Rectal smooth muscle tissue (tissue), 1 donor: ENCODE data around the gene PRR16.

ENCODE experiments used
- H3K27ac ChIP-seq: one replicate; pipeline ENCODE4 v1.7.0; 2013; ENCODE audit warnings: low read depth, low read length, inconsistent platforms
- H3K27me3 ChIP-seq: one replicate; pipeline ENCODE4 v1.7.0; 2013; ENCODE audit warnings: low read length; ENCODE audit not compliant: control insufficient read depth, insufficient read depth
- H3K36me3 ChIP-seq: one replicate; pipeline ENCODE4 v1.7.0; 2013; ENCODE audit warnings: low read length; ENCODE audit not compliant: control insufficient read depth, insufficient read depth
- H3K4me1 ChIP-seq: one replicate; pipeline ENCODE4 v1.7.0; 2013; ENCODE audit warnings: low read length; ENCODE audit not compliant: control insufficient read depth, insufficient read depth
- H3K4me3 ChIP-seq: one replicate; pipeline ENCODE4 v1.7.0; 2013; ENCODE audit warnings: low read length
- H3K9ac ChIP-seq: one replicate; pipeline ENCODE4 v1.7.0; 2013; ENCODE audit warnings: low read length

The PRR16 gene

GRCh38 chr5:120510098-120510637 is 46.1 kb downstream of the PRR16 start:
- Histone ChIP-seq H3K27ac (no peak overlapping the region), H3K36me3 (no peaks in the 10 kb centered on the region), H3K4me3 (no peak overlapping the region), H3K9ac (no peak overlapping the region), H3K4me1 (no peaks in the 10 kb centered on the region), H3K27me3 (no peaks in the 10 kb centered on the region)

DNA sequence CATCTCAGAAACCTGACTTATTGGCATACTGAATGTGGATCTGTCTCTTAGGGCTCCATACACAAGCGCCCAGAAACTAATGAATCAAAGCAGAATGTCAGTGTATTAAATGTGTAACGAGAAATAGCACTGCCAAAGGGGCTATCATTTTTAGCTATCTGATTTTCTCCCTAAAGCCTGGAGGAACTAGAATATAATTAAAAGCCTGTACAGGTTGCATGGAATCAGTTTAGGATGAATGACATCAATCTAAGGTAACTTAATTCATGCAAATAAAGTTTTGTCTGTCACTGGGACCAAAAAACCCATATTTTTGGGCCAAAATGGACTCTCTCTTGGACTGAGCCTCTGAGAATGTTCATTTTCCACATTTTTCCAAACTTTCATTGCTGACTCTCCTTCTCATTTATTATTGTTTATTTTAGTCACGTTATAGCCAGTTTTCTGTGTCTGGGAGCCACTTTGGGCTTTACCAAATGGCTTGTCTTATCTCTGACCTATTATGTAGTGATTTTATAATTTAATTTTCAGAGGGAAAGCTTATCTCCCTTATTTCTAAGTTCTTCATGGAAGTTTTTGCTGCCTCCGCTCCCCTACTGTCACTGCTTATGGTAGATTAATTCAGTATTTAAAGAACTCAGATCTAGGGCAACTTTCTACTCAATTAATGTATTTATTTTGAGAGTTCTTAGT is 47.0 kb downstream of the PRR16 start:
- H3K4me1 ChIP-seq = no peaks in the 10 kb centered on the region
- H3K36me3 ChIP-seq = no peaks in the 10 kb centered on the region
- no peak overlapping the region for H3K27ac ChIP-seq
- H3K4me3 ChIP-seq = no peak overlapping the region
- H3K27me3 ChIP-seq = no peaks in the 10 kb centered on the region
- H3K9ac ChIP-seq = no peak overlapping the region

DNA sequence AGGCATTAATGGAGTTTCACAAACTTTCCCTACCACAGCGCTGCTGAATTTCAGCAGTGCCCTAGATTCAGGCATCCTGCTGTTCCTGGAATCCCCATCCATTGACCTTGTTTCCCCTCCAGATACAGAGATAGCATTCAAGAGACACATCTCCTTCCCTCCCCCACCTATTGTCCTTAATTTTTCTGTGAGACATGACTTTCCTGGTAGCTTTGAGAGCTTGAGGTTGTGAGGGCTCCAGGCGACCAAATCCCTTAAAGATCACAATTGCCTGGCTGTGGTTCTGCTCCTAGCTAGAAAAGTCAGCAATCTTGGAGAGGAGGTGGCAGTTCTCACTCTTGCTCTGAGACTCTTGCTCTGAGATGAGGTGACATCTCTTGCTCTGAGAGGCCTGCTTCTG is 48.0 kb downstream of the PRR16 start:
- H3K9ac ChIP-seq = no peak overlapping the region
- H3K4me3 ChIP-seq = no peak overlapping the region
- no peak overlapping the region for H3K27ac ChIP-seq
- H3K4me1 ChIP-seq = no peaks in the 10 kb centered on the region
- no peaks in the 10 kb centered on the region for H3K27me3 ChIP-seq
- no peaks in the 10 kb centered on the region for H3K36me3 ChIP-seq

DNA sequence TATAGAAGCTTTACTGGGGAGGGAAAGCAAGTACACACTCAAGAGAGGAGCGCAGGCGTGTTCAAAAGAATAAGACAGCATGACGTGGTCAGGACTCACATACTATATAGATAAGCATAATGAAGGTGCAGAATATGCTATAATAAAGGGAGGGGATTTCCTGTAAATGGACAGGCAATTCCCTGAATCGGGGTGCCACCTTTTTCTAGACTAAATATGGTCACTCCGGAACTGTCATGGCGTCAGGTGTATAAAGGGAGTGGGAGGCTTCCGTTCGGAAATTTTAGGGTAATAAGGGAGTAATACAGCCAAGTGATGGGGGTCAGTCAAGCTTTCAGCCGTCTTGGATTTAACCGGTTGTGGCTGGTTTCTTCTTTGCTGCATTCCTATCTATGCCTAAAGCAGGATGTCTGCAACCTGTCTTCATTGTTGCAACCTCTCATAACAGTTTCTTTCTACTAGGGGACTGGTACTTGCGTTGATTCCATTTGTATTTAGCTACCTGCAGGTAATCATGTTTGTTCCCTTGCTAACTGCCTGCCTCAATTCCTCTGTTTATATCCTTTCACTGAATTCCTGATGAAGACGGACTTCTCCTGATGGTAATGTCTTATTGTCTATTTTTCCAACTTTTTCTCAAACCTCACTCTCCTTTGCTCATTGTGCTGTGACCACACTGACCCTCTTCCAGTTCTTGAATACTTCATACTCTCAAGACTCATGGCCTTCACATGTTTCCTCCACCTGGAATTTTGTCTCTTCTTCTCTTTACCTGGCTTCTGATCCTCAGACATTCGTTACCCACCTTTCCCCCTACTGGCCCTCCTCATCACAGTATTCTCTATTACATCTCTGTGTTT is 48.9 kb downstream of the PRR16 start:
- no peaks in the 10 kb centered on the region for H3K4me1 ChIP-seq
- no peak overlapping the region for H3K9ac ChIP-seq
- no peak overlapping the region for H3K4me3 ChIP-seq
- no peaks in the 10 kb centered on the region for H3K27me3 ChIP-seq
- no peak overlapping the region for H3K27ac ChIP-seq
- H3K36me3 ChIP-seq = no peaks in the 10 kb centered on the region

- Histone ChIP-seq H3K9ac (no peak overlapping the region), H3K27ac (no peak overlapping the region), H3K4me1 (no peaks in the 10 kb centered on the region), H3K27me3 (no peaks in the 10 kb centered on the region), H3K36me3 (no peaks in the 10 kb centered on the region), H3K4me3 (no peak overlapping the region)
Observed at GRCh38 chr5:120516805-120517204, 52.7 kb downstream of the PRR16 start.

DNA sequence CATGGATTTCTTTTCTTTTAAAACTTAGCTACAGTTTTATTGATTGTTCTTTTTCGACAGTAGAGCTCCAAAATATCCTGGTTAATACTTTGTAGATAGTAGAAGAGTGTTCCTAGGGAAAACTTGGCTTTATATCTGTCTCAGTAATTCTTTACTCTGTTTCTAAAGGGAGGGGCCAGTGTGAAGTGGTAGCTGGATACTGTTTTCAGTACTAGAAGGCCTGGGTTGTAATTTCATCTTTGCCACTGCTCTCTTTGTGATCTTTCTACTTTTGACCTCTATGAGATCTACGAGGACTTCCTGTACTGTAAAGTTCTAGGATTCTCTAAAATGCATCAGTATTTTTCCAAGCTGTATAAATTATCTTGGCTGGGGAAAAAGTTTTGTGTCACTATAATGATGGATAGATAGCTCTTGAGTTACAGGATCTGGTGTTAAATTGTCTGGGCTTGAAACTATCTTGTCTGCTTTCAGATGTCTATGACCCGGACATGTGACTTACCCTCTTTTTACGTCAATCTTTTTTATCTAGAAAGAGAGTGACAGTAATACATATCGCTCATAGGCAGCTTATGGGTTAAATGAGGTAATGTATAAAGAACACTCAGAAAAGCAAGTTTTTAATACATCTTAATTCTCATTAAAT is 53.6 kb downstream of the PRR16 start:
- H3K9ac ChIP-seq = no peak overlapping the region
- H3K27me3 ChIP-seq = no peaks in the 10 kb centered on the region
- H3K4me1 ChIP-seq = no peaks in the 10 kb centered on the region
- H3K4me3 ChIP-seq = no peak overlapping the region
- no peaks in the 10 kb centered on the region for H3K36me3 ChIP-seq
- no peak overlapping the region for H3K27ac ChIP-seq

DNA sequence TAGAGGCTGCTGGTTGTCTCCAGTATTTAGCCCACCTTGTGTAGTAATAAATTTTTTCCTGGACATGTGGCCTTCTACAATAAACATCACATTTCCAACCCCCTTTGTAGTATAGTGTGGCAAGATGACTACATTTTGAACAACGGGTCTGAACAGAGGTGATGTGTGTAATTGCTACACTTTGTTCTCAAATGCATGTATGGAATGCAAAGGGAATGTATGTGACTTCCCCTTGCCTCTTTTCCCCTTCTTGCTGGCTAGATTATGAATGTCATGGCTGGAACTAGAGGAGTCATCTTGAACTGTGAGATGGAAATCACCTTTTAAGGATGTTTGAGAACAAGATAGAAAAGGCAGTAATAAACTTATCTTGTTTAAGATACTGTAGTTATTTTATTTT is 54.5 kb downstream of the PRR16 start:
- no peak overlapping the region for H3K9ac ChIP-seq
- no peaks in the 10 kb centered on the region for H3K4me1 ChIP-seq
- H3K4me3 ChIP-seq = no peak overlapping the region
- no peak overlapping the region for H3K27ac ChIP-seq
- H3K36me3 ChIP-seq = no peaks in the 10 kb centered on the region
- no peaks in the 10 kb centered on the region for H3K27me3 ChIP-seq

GRCh38 chr5:120527251-120527650 is 63.2 kb downstream of the PRR16 start:
- no peaks in the 10 kb centered on the region for H3K4me1 ChIP-seq
- H3K27ac ChIP-seq = no peak overlapping the region
- no peaks in the 10 kb centered on the region for H3K36me3 ChIP-seq
- H3K4me3 ChIP-seq = no peak overlapping the region
- no peaks in the 10 kb centered on the region for H3K27me3 ChIP-seq
- H3K9ac ChIP-seq = no peak overlapping the region

GRCh38 chr5:120528609-120529008 is 64.5 kb downstream of the PRR16 start:
- Histone ChIP-seq H3K9ac (no peak overlapping the region), H3K27me3 (no peaks in the 10 kb centered on the region), H3K36me3 (no peaks in the 10 kb centered on the region), H3K4me3 (no peak overlapping the region), H3K4me1 (no peaks in the 10 kb centered on the region), H3K27ac (no peak overlapping the region)

DNA sequence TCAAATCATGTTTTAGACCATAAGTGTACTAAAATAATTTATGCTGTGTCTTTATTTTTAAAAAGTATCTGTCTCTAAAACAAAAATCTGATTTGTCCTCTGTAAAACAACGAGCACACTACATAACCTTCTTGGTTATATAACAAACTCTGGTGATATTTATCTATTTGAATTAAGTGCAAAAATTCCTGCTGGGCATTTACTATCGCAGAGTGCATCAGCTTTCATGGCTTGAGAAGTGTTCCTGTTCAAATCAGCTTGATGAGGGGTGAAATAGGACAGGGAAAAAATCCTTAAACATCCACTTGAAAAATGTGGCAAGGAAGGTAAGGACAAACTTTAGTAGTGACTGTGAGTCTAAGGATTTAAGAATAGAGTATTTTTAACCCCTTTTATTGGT is 65.3 kb downstream of the PRR16 start:
- H3K27me3 ChIP-seq = no peaks in the 10 kb centered on the region
- H3K36me3 ChIP-seq = no peaks in the 10 kb centered on the region
- no peaks in the 10 kb centered on the region for H3K4me1 ChIP-seq
- H3K27ac ChIP-seq = no peak overlapping the region
- H3K9ac ChIP-seq = no peak overlapping the region
- H3K4me3 ChIP-seq = no peak overlapping the region

DNA sequence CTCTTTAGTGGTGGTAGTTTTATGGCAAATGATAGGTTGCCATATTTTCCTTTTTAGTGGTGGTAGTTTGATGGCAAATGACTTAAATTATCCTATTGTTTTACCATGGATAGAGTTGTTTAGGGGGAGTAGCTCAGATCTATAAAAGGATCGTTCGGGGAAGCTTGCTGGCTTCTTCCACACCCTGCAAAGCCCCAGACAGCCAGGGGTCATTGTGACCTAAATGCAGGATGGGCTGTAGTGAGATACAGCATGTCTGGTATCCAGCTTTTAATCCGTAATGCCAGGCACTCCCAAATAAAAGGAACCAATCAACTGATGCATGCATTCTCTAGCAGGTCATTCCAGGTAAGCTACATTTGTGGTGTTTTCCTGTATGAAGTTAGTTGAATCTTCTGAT is 67.1 kb downstream of the PRR16 start:
- no peak overlapping the region for H3K4me3 ChIP-seq
- no peak overlapping the region for H3K9ac ChIP-seq
- no peaks in the 10 kb centered on the region for H3K27me3 ChIP-seq
- no peak overlapping the region for H3K27ac ChIP-seq
- H3K36me3 ChIP-seq = no peaks in the 10 kb centered on the region
- no peaks in the 10 kb centered on the region for H3K4me1 ChIP-seq

DNA sequence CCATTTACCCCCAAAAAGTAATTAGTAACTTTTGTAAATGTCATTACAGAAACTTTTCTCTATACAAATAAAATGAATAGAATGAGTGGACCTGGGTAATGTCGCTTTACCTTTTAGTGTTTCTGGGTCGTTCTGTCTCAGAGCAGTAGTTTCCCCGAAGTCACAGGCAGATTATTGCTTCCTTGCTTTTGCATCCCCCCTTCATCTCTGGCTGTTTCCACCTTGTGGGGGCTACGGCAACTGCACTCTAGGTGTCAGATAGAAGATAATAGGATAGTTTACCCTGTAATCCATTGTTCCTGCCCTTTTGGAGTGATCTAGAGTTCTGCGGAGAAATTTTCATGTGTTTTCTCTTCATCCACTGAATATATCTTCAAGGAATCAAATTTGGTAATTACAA is 68.7 kb downstream of the PRR16 start:
- no peaks in the 10 kb centered on the region for H3K27me3 ChIP-seq
- no peaks in the 10 kb centered on the region for H3K36me3 ChIP-seq
- no peaks in the 10 kb centered on the region for H3K4me1 ChIP-seq
- no peak overlapping the region for H3K27ac ChIP-seq
- no peak overlapping the region for H3K9ac ChIP-seq
- H3K4me3 ChIP-seq = no peak overlapping the region
